Measurements from ENCODE around the gene PDCD4.

- no peak for TF ChIP-seq CTCF (IDR thresholded peaks at IDR 0.05 in 4 of 5, conservative IDR thresholded peaks at IDR 0.05 in 1 of 5)
- no peak for TF ChIP-seq POLR2A (IDR thresholded peaks at IDR 0.05)
Measured at GRCh38 chr10:110864662-110865140, 7.0 kb upstream of the PDCD4 start.

Data from gastrocnemius medialis (tissue), 4 donors.